Parathyroid adenoma (tissue), 2 donors: ENCODE data around the gene MED20.

ENCODE experiments used
- H2AFZ ChIP-seq: fragments of 300-600 bp; sonication (generic); one replicate; pipeline ENCODE4 v1.7.0; 2017; ENCODE audit warnings: antibody characterized with exemption, mild to moderate bottlenecking
- H3K27ac ChIP-seq: fragments of 300-600 bp; sonication (generic); one replicate; pipeline ENCODE4 v1.7.0; 2017
- H3K27me3 ChIP-seq: fragments of 300-600 bp; sonication (generic); one replicate; pipeline ENCODE4 v1.7.0; 2017; ENCODE audit warnings: low read length; ENCODE audit not compliant: control insufficient read depth, insufficient read depth
- H3K36me3 ChIP-seq: fragments of 300-600 bp; sonication (generic); one replicate; pipeline ENCODE4 v1.7.0; 2017; ENCODE audit warnings: low read length; ENCODE audit not compliant: control insufficient read depth, insufficient read depth
- H3K4me1 ChIP-seq: fragments of 300-600 bp; sonication (generic); one replicate; pipeline ENCODE4 v1.7.0; 2017; ENCODE audit warnings: control low read depth
- H3K4me2 ChIP-seq: fragments of 300-600 bp; sonication (generic); one replicate; pipeline ENCODE4 v1.7.0; 2017; ENCODE audit warnings: low read length
- H3K4me3 ChIP-seq: fragments of 300-600 bp; sonication (generic); one replicate; pipeline ENCODE4 v1.7.0; 2017; ENCODE audit warnings: low read depth, low read length
- H3K79me2 ChIP-seq: fragments of 300-600 bp; sonication (generic); one replicate; pipeline ENCODE4 v1.7.0; 2017; ENCODE audit warnings: control low read depth
- H3K9ac ChIP-seq: fragments of 300-600 bp; sonication (generic); one replicate; pipeline ENCODE4 v1.7.0; 2017; ENCODE audit warnings: mild to moderate bottlenecking
- H3K9me3 ChIP-seq: fragments of 300-600 bp; sonication (generic); one replicate; pipeline ENCODE4 v1.7.0; 2017; ENCODE audit warnings: low read length; ENCODE audit not compliant: control insufficient read depth
- TF ChIP-seq, protein P1 (sequence below): fragments of 300-600 bp; sonication (generic); IDR thresholded peaks from one replicate; pipeline ENCODE4 v1.7.0; 2017; ENCODE audit warnings: antibody characterized with exemption, mild to moderate bottlenecking
- donor health status: primary hyperparathyroidism.

Gene MED20

DNA sequence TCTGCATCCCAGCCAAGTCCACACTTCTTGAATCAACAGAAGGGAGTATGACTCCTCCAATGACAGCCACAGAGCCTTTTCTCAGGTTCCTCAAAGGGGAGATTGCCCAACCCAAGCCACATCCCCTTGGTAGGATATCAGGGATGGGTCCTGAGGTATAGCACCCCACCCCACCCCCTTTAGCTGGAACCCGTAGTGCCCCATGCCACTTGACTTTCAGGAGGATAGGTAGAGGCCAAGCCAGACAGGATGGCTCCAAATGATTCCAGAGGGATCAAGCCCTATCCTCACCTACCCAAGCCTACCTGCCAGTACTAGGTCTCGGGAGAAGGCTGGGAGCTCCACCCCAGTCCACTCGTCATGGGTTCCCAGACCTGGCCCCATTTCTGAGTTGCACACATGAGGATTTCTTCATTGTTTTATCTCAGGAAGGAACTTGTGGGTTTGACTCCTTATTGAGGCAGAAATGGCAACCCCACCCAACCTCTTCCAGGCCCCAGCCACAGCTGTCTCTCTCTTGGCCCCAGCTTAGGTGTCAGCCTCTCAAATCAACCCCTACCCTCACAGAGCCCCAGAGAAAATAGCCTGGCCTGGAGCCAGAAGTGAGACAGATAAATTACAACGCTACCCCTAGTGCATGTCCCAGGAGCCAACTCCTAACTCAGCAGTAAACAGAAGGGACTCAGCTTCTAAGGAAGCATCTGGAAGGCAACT lies 17.1 kb upstream of the MED20 start:
- TF ChIP-seq, protein P1, sequence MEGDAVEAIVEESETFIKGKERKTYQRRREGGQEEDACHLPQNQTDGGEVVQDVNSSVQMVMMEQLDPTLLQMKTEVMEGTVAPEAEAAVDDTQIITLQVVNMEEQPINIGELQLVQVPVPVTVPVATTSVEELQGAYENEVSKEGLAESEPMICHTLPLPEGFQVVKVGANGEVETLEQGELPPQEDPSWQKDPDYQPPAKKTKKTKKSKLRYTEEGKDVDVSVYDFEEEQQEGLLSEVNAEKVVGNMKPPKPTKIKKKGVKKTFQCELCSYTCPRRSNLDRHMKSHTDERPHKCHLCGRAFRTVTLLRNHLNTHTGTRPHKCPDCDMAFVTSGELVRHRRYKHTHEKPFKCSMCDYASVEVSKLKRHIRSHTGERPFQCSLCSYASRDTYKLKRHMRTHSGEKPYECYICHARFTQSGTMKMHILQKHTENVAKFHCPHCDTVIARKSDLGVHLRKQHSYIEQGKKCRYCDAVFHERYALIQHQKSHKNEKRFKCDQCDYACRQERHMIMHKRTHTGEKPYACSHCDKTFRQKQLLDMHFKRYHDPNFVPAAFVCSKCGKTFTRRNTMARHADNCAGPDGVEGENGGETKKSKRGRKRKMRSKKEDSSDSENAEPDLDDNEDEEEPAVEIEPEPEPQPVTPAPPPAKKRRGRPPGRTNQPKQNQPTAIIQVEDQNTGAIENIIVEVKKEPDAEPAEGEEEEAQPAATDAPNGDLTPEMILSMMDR: no peak
- H2AFZ ChIP-seq: no peak overlapping the region
- H3K9me3 ChIP-seq: no peaks in the 10 kb centered on the region
- no peak overlapping the region for H3K27ac ChIP-seq
- H3K36me3 ChIP-seq: no peaks in the 10 kb centered on the region
- H3K9ac ChIP-seq: no peak overlapping the region
- peaks cover 5% of the 10 kb centered on the region for H3K4me1 ChIP-seq
- no peak overlapping the region for H3K4me3 ChIP-seq
- no peak overlapping the region for H3K4me2 ChIP-seq
- no peaks in the 10 kb centered on the region for H3K27me3 ChIP-seq
- H3K79me2 ChIP-seq: no peaks in the 10 kb centered on the region

DNA sequence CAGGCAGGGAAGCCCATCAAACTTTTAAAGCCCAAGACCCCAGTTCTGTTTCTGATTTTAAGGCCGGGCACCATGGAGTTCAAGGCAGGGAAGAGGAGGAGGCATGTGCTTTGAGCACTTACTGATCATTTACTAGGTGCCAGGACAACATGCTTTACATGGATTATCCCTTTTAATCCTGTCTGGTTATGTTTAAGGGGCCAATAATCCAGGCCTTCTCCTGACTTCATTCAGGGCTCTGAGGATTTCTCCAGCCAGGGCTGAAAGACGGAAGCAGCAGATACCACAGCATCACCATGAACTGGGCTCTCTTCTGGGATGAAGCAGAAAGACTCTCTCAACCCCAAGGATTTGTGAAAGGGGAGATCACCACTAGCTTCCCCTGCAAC lies 16.5 kb upstream of the MED20 start:
- TF ChIP-seq, protein P1: no peak
- Histone ChIP-seq H3K9me3 (no peaks in the 10 kb centered on the region), H3K36me3 (no peaks in the 10 kb centered on the region), H2AFZ (no peak overlapping the region), H3K4me3 (no peak overlapping the region), H3K9ac (no peak overlapping the region), H3K4me1 (peaks cover 5% of the 10 kb centered on the region), H3K4me2 (no peak overlapping the region), H3K27me3 (no peaks in the 10 kb centered on the region), H3K79me2 (no peaks in the 10 kb centered on the region), H3K27ac (no peak overlapping the region)

DNA sequence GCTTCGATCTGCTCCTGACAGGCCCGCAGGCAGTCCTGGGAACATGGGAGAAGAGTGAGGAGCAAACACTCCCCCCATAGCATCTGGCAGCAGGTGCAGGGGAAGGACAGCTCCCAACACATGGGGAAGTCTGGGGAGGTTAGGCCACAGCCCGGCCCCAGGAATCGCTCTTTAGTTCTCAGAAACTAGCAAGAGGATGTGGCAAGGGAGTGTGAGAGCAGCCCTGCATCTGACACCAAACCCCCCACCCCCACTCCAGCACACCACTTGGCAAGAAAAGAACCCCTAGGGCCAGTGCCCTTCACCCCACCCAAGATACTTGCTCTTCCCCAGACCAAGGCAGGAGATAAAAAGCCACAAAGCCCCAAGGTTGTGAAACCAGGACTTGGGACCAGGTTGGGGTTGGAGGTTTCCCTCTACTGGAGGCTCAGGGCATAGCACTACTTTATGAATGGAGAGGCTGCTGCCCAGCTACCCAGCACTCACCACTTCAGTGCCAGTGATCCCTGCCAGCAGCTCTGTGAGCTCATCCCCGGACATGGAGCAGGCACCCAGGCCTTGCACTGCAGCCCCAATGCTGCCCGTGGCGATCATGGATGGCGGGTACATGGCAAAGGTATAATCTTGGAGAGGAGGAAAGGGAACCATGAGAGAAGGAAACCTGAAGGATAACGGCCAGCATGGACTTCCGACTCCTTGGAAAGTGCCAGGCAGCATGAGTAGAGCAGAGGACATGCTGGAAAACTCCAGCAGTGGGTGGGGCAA lies 15.3 kb upstream of the MED20 start:
- H3K9ac ChIP-seq: no peak overlapping the region
- no peaks in the 10 kb centered on the region for H3K9me3 ChIP-seq
- no peak overlapping the region for H2AFZ ChIP-seq
- no peaks in the 10 kb centered on the region for H3K79me2 ChIP-seq
- H3K4me3 ChIP-seq: no peak overlapping the region
- no peaks in the 10 kb centered on the region for H3K27me3 ChIP-seq
- H3K27ac ChIP-seq: peak overlapping the region; percentile 7
- peaks cover 5% of the 10 kb centered on the region for H3K4me1 ChIP-seq
- TF ChIP-seq, protein P1: peak; percentile 88
- no peaks in the 10 kb centered on the region for H3K36me3 ChIP-seq
- no peak overlapping the region for H3K4me2 ChIP-seq

DNA sequence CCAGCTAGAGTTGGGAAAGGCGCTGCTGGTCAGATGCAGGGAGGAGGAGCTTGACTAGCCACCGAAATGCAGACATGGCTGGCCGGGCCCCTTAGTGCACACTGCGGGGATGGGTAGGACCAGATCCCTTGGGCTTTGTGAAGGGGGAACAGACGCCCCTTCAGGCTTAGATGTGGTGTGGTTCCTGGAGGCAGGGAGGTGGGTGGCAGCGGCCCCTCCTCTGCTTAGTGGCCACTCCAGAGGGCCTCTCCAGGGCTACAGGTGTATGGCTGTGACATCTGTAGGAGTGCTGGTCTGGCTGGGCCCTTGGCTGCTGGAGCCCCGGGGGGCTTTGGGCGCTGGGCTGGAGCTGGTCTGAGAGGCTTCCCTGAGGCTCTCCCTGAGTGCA lies 14.7 kb upstream of the MED20 start:
- no peak overlapping the region for H2AFZ ChIP-seq
- no peaks in the 10 kb centered on the region for H3K79me2 ChIP-seq
- peaks cover 5% of the 10 kb centered on the region for H3K4me1 ChIP-seq
- H3K9ac ChIP-seq: no peak overlapping the region
- no peaks in the 10 kb centered on the region for H3K27me3 ChIP-seq
- H3K27ac ChIP-seq: no peak overlapping the region
- H3K4me2 ChIP-seq: no peak overlapping the region
- no peak overlapping the region for H3K4me3 ChIP-seq
- H3K36me3 ChIP-seq: no peaks in the 10 kb centered on the region
- TF ChIP-seq, protein P1: no peak
- no peaks in the 10 kb centered on the region for H3K9me3 ChIP-seq
